Kidney (tissue), 14 donors: ENCODE measurements around the gene GSTM1. TPM values are rescaled to one million over a fixed set of nuclear protein-coding genes. Genes with fewer than 3 reads are reported as not detected.

ENCODE experiments used
- DNase-seq, 5 donors: peaks; one replicate each; pipeline ENCODE4 v3.0.0-alpha.2; 2013 to 2020
- FAIRE-seq: peaks from 2 replicates; lab custom pipeline; 2012; peaks lifted over from hg19 to GRCh38; lab: Jason Lieb, UNC
- H3K27ac ChIP-seq, 2 donors: one replicate each; pipeline ENCODE4 v1.7.0; 2013; ENCODE audit warnings: low read depth in 2 of 2, low read length in 2 of 2, inconsistent platforms in 1 of 2
- H3K27me3 ChIP-seq: one replicate; pipeline ENCODE4 v1.7.1; 2013; ENCODE audit warnings: low read length, inconsistent platforms; ENCODE audit not compliant: control insufficient read depth, insufficient read depth
- H3K36me3 ChIP-seq, 3 donors: one replicate each; pipeline versions ENCODE4 v1.7.0 to v1.7.1; 2013; ENCODE audit warnings: low read length in 3 of 3, control low read depth in 1 of 3, inconsistent platforms in 1 of 3; ENCODE audit not compliant: insufficient read depth in 3 of 3, control insufficient read depth in 2 of 3
- H3K4me1 ChIP-seq, 3 donors: one replicate each; pipeline versions ENCODE4 v1.7.0 to v1.7.1; 2013; ENCODE audit warnings: low read length in 3 of 3, inconsistent platforms in 1 of 3, low read depth in 1 of 3; ENCODE audit not compliant: control insufficient read depth in 2 of 3, insufficient read depth in 2 of 3
- H3K4me3 ChIP-seq, 3 donors: one replicate each; pipeline versions ENCODE4 v1.7.0 to v1.8.1; 2013; ENCODE audit warnings: low read length in 3 of 3, control low read depth in 1 of 3, inconsistent platforms in 1 of 3
- H3K9ac ChIP-seq, 3 donors: one replicate each; pipeline versions ENCODE4 v1.7.0 to v1.7.1; 2013; ENCODE audit warnings: low read length in 3 of 3, control low read depth in 1 of 3, inconsistent platforms in 1 of 3
- H3K9me3 ChIP-seq, 3 donors: one replicate each; pipeline versions ENCODE4 v1.7.0 to v1.7.1; 2013; ENCODE audit warnings: low read length in 3 of 3, control low read depth in 1 of 3, inconsistent platforms in 1 of 3; ENCODE audit not compliant: control insufficient read depth in 2 of 3, insufficient read depth in 1 of 3
- intact Hi-C: fragments of 100-400 bp; cut with DNase I; formaldehyde crosslinking; loops from one replicate; pipeline ENCODE4 v1.11.1; 2022
- polyA plus RNA-seq: library from polyadenylated mRNA; stranded (reverse); fragments of 350-450 nt; fragmentation: Illumina TruSeq; extraction: RNeasy Lipid Tissue Mini Kit (QIAGEN cat#74804); gene quantifications from one replicate; pipeline ENCODE4 v1.2.3, GENCODE V29; 2014; ENCODE audit warnings: low read depth, low replicate concordance; ENCODE audit not compliant: insufficient read depth
- total RNA-seq: library from RNA; stranded (reverse); fragmentation: NEBNext Ultra II Directional; extraction: Animal tissue kit (Norgen Biotek cat#: 25700); gene quantifications from one replicate; pipeline ENCODE4 v1.2.1, GENCODE V29; 2021
- TF ChIP-seq, protein P1 (sequence below): IDR thresholded peaks from 3 replicates; pipeline ENCODE4 v1.5.1; 2012; ENCODE audit warnings: mild to moderate bottlenecking, moderate library complexity, borderline replicate concordance; ENCODE audit not compliant: insufficient read depth; ENCODE audit errors: extremely low read depth
- donor health status: control.
- donor health status: control.
- donor health status: control.
- donor health status: control.
- donor health status: control.
- donor health status: DM: yes; HTN: yes; CAD: no.
- donor health status: Normal renal cell carcinoma (clear cell type).

Gene GSTM1
- total and polyA plus RNA-seq, 2 donors from 2014 or later: 61.2 TPM; not detected in 1

- DNase-seq: peak; percentile 83 to 92 (median 89)
- H3K27ac ChIP-seq: peak overlapping the region; percentile 65 to 88
- peaks cover 0 to 7% (median 4%) of the 10 kb centered on the region in 3 donors for H3K4me1 ChIP-seq
- no peaks in the 10 kb centered on the region for H3K27me3 ChIP-seq
- no peaks in the 10 kb centered on the region for H3K9me3 ChIP-seq
- intact Hi-C loops: no loop called here
- TF ChIP-seq, protein P1, sequence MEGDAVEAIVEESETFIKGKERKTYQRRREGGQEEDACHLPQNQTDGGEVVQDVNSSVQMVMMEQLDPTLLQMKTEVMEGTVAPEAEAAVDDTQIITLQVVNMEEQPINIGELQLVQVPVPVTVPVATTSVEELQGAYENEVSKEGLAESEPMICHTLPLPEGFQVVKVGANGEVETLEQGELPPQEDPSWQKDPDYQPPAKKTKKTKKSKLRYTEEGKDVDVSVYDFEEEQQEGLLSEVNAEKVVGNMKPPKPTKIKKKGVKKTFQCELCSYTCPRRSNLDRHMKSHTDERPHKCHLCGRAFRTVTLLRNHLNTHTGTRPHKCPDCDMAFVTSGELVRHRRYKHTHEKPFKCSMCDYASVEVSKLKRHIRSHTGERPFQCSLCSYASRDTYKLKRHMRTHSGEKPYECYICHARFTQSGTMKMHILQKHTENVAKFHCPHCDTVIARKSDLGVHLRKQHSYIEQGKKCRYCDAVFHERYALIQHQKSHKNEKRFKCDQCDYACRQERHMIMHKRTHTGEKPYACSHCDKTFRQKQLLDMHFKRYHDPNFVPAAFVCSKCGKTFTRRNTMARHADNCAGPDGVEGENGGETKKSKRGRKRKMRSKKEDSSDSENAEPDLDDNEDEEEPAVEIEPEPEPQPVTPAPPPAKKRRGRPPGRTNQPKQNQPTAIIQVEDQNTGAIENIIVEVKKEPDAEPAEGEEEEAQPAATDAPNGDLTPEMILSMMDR: no peak
- peak overlapping the region; percentile 69 to 78 (median 70) for H3K4me3 ChIP-seq
- H3K9ac ChIP-seq: peak overlapping the region; percentile 24 to 62 (median 58)
- peaks cover 0 to 6% (median 2%) of the 10 kb centered on the region in 3 donors for H3K36me3 ChIP-seq
- FAIRE-seq: no peak
Measured at GRCh38 chr1:109739738-109740614, 52.4 kb downstream of the GSTM1 start.

GRCh38 chr1:109740615-109741373 is 53.2 kb downstream of the GSTM1 start, which contains the start of gene GSTM3:
GSTM3 (minus strand) TSS chr1:109741038; CDS start chr1:109740287, 751 bp downstream.
- Histone ChIP-seq H3K9ac (peak within 1 kb of the TSS; percentile 24 to 62 (median 58)), H3K4me1 (peaks cover 0 to 7% (median 4%) of the 10 kb centered on the region in 3 donors), H3K27me3 (no peaks in the 10 kb centered on the region), H3K27ac (peak within 1 kb of the TSS; percentile 65 to 88), H3K9me3 (no peaks in the 10 kb centered on the region), H3K4me3 (peak within 1 kb of the TSS; percentile 69 to 78 (median 70)), H3K36me3 (peaks cover 0 to 6% (median 2%) of the 10 kb centered on the region in 3 donors)
- TF ChIP-seq, protein P1: no peak
- FAIRE-seq (no peak), DNase-seq (no peak)
- intact Hi-C loops: no loop called here

Other genes with a start within 250 kb of the GSTM1 start
- gene SYPL2, start 221.3 kb upstream of the GSTM1 start, total RNA-seq: 6.7 TPM
- gene SYPL2, start 221.3 kb upstream of the GSTM1 start, polyA plus RNA-seq: 9.8 TPM
- gene ATXN7L2, start 203.9 kb upstream of the GSTM1 start, total RNA-seq: 7.3 TPM
- 5.7 TPM for gene ATXN7L2, start 203.9 kb upstream of the GSTM1 start, polyA plus RNA-seq
- 18.0 TPM for gene CYB561D1, start 193.7 kb upstream of the GSTM1 start, total RNA-seq
- 5.2 TPM for gene CYB561D1, start 193.7 kb upstream of the GSTM1 start, polyA plus RNA-seq
- 8.5 TPM for gene AMIGO1, start 178.1 kb upstream of the GSTM1 start, total RNA-seq
- gene AMIGO1, start 178.1 kb upstream of the GSTM1 start, polyA plus RNA-seq: 5.1 TPM
- not detected for gene GPR61, start 147.9 kb upstream of the GSTM1 start, total RNA-seq
- gene GPR61, start 147.9 kb upstream of the GSTM1 start, polyA plus RNA-seq: not detected
- 8.0 TPM for gene GNAI3, start 139.2 kb upstream of the GSTM1 start, total RNA-seq
- 4.2 TPM for gene GNAI3, start 139.2 kb upstream of the GSTM1 start, polyA plus RNA-seq
- gene GNAT2, start 68.2 kb upstream of the GSTM1 start, total RNA-seq: not detected
- gene GNAT2, start 68.2 kb upstream of the GSTM1 start, polyA plus RNA-seq: not detected
- gene AMPD2, start 68.0 kb upstream of the GSTM1 start, total RNA-seq: 55.3 TPM
- gene AMPD2, start 68.0 kb upstream of the GSTM1 start, polyA plus RNA-seq: 21.1 TPM
- 34.0 TPM for gene GSTM4, start 31.7 kb upstream of the GSTM1 start, total RNA-seq
- 117 TPM for gene GSTM4, start 31.7 kb upstream of the GSTM1 start, polyA plus RNA-seq
- gene GSTM2, start 19.8 kb upstream of the GSTM1 start, total RNA-seq: 47.1 TPM
- 116 TPM for gene GSTM2, start 19.8 kb upstream of the GSTM1 start, polyA plus RNA-seq
- 4.2 TPM for gene GSTM5, start 24.4 kb downstream of the GSTM1 start, total RNA-seq
- gene GSTM5, start 24.4 kb downstream of the GSTM1 start, polyA plus RNA-seq: 9.1 TPM
- 54.7 TPM for gene GSTM3, start 53.2 kb downstream of the GSTM1 start, total RNA-seq
- 405 TPM for gene GSTM3, start 53.2 kb downstream of the GSTM1 start, polyA plus RNA-seq
- gene EPS8L3, start 76.1 kb downstream of the GSTM1 start, total RNA-seq: 1.8 TPM
- not detected for gene EPS8L3, start 76.1 kb downstream of the GSTM1 start, polyA plus RNA-seq
- gene CSF1, start 223.0 kb downstream of the GSTM1 start, total RNA-seq: 33.8 TPM
- 11.1 TPM for gene CSF1, start 223.0 kb downstream of the GSTM1 start, polyA plus RNA-seq